K562 (cell line): Measurements from ENCODE around the gene VMP1. TPM values are rescaled to one million over a fixed set of nuclear protein-coding genes. Genes with fewer than 3 reads are reported as not detected.

Experiments
- ZZZ3 ChIP-seq: fragments of 450-650 bp; IDR thresholded peaks from 2 replicates; pipeline ENCODE4 v1.6.1; 2016; ENCODE audit warnings: antibody characterized with exemption, mild to moderate bottlenecking, moderate library complexity
- polyA plus RNA-seq, 8 experiments: library from polyadenylated mRNA; depleted of rRNA in 4 of 8; stranded (reverse) in 5 of 8; unstranded in 3 of 8; fragments of >200 nt; fragmentation: Nextera tagmentation in 2 of 8; fragmentation: Illumina TruSeq in 1 of 8; extraction: Ambion mirVana in 2 of 8; extraction: Trizol in 1 of 8; gene quantifications; 2 replicates each; pipeline versions ENCODE4 v1.2.1 to v1.2.3, GENCODE V29; 2011 to 2014; ENCODE audit warnings: inconsistent platforms in 1 of 8, missing spikeins in 1 of 8
- total RNA-seq, 7 experiments: library from RNA; depleted of rRNA in 6 of 7; stranded (reverse); fragments of >200 nt in 6 of 7; fragmentation: Illumina TruSeq in 2 of 7; extraction: Trizol in 2 of 7; gene quantifications; 2 replicates each; pipeline versions ENCODE4 v1.2.1 to v1.2.3, GENCODE V29; 2011 to 2021; ENCODE audit warnings: low replicate concordance in 1 of 7
- TF ChIP-seq, protein P1 (sequence below): fragments of 450-650 bp; formaldehyde crosslinking; IDR thresholded peaks from 2 replicates; pipeline ENCODE4 v1.4.0; 2020; ENCODE audit warnings: mild to moderate bottlenecking, moderate library complexity
- TF ChIP-seq, protein P2 (sequence below): sonication (generic); formaldehyde crosslinking; IDR thresholded peaks from 2 replicates; pipeline ENCODE4 v1.8.0; 2022; ENCODE audit warnings: mild to moderate bottlenecking, missing genetic modification reagents
- TF ChIP-seq, protein P3 (sequence below), 2 experiments: fragments of 450-650 bp; formaldehyde crosslinking in 1 of 2; IDR thresholded peaks; 2 replicates each; pipeline versions ENCODE4 v1.4.0 to v1.6.1; 2014 to 2020; ENCODE audit warnings: mild to moderate bottlenecking in 2 of 2, borderline replicate concordance in 1 of 2, low read depth in 1 of 2

The VMP1 gene
- total and polyA plus RNA-seq, 9 of the 15 experiments (the other 6 are each of a cell fraction or from before 2014, with no cell fraction given), result 123 to 304 (median 151) TPM

DNA sequence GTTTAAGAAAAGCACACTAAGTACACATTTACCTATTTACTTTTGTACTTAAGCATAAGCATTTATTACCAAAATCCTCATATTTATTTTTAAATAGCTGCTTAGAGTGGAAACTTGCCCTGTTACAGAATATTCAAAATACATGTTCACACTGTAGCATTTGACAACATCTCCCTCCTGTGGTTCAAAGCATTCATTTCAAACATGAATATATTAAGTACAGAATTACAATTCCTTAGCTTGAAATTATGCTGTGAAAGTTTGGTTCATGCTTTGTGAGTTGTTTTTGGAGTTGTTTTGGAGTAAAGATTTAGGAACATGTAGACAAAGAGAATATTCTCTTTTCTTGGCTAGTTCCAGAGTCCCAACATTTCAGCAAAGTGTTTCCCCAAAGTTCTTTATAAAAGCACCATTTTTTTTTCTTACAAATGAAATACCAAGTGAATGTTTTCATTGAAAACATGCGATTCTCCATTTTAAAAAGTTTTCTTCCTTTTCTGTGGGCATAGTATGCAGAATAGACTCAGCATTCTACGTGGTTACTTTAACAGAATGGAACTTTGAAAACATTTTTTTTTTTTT is 152.1 kb downstream of the VMP1 start (continued):
- TF ChIP-seq, protein P1, sequence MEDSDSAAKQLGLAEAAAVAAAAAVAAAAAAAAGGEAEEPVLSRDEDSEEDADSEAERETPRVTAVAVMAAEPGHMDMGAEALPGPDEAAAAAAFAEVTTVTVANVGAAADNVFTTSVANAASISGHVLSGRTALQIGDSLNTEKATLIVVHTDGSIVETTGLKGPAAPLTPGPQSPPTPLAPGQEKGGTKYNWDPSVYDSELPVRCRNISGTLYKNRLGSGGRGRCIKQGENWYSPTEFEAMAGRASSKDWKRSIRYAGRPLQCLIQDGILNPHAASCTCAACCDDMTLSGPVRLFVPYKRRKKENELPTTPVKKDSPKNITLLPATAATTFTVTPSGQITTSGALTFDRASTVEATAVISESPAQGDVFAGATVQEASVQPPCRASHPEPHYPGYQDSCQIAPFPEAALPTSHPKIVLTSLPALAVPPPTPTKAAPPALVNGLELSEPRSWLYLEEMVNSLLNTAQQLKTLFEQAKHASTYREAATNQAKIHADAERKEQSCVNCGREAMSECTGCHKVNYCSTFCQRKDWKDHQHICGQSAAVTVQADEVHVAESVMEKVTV (CRISPR knock-in tag), result peak; percentile 60
- TF ChIP-seq, protein P2, sequence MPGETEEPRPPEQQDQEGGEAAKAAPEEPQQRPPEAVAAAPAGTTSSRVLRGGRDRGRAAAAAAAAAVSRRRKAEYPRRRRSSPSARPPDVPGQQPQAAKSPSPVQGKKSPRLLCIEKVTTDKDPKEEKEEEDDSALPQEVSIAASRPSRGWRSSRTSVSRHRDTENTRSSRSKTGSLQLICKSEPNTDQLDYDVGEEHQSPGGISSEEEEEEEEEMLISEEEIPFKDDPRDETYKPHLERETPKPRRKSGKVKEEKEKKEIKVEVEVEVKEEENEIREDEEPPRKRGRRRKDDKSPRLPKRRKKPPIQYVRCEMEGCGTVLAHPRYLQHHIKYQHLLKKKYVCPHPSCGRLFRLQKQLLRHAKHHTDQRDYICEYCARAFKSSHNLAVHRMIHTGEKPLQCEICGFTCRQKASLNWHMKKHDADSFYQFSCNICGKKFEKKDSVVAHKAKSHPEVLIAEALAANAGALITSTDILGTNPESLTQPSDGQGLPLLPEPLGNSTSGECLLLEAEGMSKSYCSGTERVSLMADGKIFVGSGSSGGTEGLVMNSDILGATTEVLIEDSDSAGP (CRISPR knock-in tag), result no peak
- TF ChIP-seq, protein P3, sequence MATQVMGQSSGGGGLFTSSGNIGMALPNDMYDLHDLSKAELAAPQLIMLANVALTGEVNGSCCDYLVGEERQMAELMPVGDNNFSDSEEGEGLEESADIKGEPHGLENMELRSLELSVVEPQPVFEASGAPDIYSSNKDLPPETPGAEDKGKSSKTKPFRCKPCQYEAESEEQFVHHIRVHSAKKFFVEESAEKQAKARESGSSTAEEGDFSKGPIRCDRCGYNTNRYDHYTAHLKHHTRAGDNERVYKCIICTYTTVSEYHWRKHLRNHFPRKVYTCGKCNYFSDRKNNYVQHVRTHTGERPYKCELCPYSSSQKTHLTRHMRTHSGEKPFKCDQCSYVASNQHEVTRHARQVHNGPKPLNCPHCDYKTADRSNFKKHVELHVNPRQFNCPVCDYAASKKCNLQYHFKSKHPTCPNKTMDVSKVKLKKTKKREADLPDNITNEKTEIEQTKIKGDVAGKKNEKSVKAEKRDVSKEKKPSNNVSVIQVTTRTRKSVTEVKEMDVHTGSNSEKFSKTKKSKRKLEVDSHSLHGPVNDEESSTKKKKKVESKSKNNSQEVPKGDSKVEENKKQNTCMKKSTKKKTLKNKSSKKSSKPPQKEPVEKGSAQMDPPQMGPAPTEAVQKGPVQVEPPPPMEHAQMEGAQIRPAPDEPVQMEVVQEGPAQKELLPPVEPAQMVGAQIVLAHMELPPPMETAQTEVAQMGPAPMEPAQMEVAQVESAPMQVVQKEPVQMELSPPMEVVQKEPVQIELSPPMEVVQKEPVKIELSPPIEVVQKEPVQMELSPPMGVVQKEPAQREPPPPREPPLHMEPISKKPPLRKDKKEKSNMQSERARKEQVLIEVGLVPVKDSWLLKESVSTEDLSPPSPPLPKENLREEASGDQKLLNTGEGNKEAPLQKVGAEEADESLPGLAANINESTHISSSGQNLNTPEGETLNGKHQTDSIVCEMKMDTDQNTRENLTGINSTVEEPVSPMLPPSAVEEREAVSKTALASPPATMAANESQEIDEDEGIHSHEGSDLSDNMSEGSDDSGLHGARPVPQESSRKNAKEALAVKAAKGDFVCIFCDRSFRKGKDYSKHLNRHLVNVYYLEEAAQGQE (IDR thresholded peaks at IDR 0.05; ENCODE audit: borderline replicate concordance), result peak; percentile 79; the same call in 1 of the 2 replicates
- TF ChIP-seq, protein P3 (CRISPR knock-in tag; IDR thresholded peaks at IDR 0.05; ENCODE audit: low read depth), result no peak
- no peak for TF ChIP-seq ZZZ3
- TF ChIP-seq, all 486 proteins: peak for 6
